Stimulated activated naive CD8-positive, alpha-beta T cell treated with anti-CD3 and anti-CD28 coated beads, Interleukin-15, Interleukin-2, amounts not matched to agents 100 U/mL and 50 U/mL, for 24 hours (primary cell): ENCODE results near the gene SPR.
"Not testable (repeated sequence)": the region's sequence is repeated elsewhere in the genome, so short reads cannot be mapped to it uniquely, and the experiment has no call there.

Experiments used
- ATAC-seq: fragments of 150-1000 bp; cut with Tn5 transposase; one replicate; pipeline ENCODE4 v1.10.0; 2021
- DNase-seq: peaks from one replicate; pipeline ENCODE4 v3.0.0; 2021

The SPR gene

DNA sequence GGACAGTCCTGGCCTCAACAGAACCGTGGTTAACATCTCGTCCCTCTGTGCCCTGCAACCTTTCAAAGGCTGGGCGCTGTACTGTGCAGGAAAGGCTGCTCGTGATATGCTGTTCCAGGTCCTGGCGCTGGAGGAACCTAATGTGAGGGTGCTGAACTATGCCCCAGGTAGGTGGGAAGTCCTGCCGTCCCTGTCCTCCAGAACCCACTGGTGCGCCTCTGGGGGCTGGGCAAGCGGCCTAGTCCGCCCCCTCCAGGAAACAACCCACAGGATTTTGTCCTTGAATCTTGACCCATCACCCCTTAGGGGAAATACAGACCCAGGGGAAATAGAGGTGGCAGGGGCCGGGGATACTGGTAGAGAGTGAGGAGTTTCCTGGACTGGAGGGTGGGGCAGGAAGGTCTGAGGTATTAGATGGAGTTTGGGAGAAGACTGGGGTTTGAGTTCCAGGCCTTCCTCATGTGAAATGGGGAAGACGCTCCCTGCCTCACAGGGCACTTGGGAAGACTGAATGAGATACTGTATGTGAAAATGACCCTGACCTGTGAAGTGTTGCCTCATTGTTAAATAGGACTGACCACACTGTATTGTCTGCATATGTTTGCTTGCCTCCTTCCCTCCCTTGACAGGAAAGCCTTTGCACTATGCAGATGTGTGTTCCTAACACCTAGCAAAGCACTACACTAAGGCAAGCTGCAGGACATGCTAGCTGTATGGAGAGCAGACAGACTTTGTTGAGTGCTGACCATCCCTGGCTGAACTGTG, 1.4 kb downstream of the SPR start:
- ATAC-seq (no peak), DNase-seq (no peak)

DNA sequence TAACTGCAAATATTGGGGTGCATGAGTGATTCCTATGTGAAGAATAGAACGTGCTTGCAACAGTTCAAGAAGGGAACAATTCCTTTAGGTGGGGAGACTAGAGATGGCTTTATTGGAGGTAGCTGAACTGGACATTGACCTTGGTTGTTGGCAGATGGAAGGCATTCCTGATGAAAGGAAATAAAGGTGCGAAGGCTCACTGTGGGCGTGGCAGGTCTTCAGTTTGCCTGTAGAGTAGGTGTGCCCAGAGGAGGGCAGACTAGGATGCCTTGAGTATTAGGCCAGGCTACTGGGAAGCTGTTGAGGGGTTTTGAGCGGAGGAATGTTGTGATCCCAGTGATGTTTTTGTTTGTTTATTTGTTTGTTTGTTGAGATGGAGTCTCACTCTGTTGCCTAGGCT, 2.8 kb downstream of the SPR start:
- ATAC-seq (no peak), DNase-seq (no peak)

DNA sequence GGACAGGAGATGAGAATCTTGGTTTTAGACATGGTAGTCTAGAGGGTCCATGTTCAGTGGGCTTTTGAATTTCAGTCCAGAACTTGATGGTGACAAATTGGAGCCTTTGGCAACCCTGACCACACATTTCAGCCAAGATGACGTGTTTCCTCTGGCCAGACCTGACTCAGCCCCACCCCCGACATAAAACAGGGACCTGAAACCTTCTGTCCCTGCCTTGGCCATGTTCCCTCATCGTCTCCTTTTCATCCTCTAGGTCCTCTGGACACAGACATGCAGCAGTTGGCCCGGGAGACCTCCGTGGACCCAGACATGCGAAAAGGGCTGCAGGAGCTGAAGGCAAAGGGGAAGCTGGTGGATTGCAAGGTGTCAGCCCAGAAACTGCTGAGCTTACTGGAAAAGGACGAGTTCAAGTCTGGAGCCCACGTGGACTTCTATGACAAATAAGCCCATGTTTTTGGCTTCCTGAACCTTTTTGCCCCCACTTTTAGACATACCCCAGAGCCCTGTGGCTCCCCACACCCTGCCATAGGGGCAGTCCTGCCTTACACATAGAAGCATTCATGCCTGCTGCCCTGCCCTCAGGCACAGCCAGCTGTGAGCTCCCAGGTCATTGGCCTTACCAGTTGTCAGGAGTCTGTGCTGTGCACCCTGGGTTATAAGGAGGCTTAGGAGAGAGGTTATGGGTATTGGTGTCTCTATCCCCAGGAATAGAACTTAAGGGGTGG, 4.0 kb downstream of the SPR start:
- no peak for ATAC-seq
- DNase-seq: no peak

- ATAC-seq: peak; percentile 80
- peak; percentile 63 for DNase-seq
These were observed 5.4 kb downstream of the SPR start for GRCh38 chr2:72892506-72893173.

GRCh38 chr2:72893594-72894319, 6.5 kb downstream of the SPR start:
- DNase-seq: peak; percentile 56

GRCh38 chr2:72894514-72894913, 7.3 kb downstream of the SPR start:
- ATAC-seq: no peak
- DNase-seq: no peak

More at GRCh38 chr2:72893594-72894319, 6.5 kb downstream of the SPR start:
- peak; percentile 54 for ATAC-seq

DNA sequence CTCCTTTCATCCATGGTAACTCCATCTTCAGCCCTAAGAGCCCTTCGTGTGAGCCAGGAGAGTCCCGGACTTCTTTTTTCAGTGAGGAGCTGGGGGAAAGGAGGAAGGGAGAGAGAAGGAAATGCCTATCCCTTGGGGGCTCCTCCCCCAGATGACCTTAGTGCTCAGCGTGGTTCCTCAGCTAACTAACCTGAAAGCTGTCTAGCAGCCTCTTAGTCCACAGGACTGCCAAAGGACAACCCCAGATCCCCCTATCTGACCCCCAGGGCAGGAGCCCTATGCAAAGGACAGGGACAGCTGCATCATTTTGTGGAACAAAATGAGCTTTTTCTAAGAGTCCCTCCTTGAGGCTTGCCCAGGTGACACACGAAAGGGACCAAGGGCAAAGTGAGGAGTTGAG, 7.9 kb downstream of the SPR start:
- ATAC-seq: no peak
- no peak for DNase-seq

GRCh38 chr2:72895759-72896281, 8.6 kb downstream of the SPR start:
- DNase-seq (no peak), ATAC-seq (no peak)

- no peak for DNase-seq
- no peak for ATAC-seq
These were observed 9.2 kb downstream of the SPR start for GRCh38 chr2:72896446-72896845.

DNA sequence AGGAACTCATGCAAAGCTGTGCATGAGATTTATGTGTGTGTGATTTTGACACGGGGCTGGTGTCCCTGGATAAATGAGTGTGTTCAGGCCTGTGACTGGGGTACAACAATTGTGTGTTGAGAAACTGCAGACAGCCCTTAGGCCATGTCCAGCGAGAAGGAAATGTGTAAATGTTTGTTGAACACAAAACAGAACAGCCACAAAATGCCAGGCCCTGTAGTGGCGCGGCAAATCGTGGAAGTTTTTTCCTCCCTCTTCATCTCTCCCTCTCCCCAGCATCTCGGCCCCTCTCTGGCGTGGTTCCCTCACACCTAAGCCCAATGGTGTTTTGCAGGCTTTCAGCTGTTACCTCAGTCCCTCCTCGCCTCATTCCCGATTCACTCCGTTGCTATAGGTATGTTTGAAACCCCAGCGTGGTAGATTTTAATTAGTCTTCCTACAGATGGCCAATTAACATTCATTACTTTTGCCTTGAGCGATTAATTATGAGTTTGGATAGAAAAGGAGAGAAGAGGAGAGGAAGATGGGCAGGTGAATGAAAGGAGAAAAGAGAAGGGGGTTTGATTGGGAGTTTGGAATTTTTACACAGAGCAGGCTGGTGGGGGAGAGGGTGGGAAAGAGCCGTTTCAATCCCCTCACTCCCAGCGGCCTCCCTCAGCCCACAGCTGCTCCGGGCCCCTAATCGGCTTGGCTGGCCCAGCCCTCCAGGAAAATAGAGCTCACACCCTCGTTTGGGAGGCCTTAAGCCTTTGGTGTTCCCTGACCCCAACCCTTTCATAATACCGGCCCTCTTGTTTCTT, 10.8 kb downstream of the SPR start:
- ATAC-seq (no peak), DNase-seq (no peak)

- DNase-seq: no peak
- ATAC-seq: no peak
These were observed 11.3 kb downstream of the SPR start for GRCh38 chr2:72898585-72898906.

DNA sequence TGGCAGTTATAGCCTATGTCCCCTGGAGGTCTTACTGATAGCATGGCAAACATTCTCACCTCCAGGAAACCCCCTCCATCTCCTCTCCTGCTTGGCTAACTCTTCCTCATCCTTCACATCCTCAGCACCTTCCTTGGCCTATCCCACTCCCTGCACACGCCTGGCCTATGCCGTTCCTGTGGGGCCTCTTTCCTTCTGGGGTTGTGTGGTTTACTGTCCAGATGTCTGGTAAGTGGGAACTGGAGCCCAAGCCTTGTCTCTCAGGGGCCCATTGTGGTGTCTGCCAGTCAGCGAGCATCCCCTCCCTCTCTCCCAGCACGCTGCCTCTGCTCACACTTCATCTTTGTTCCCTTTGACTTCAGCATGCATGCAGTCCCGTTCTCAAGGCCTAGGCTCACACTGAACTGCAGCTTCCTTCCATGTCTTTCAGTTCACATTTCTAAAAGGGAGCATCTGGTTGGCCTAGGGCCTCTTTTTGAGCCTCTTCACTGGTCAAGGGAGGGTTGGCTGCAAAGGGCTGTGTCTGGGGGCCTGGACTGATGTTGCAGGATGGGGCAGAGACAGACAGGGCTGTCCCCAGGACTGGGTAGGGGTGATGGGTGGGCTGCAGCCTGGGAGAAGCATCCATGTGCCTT, 13.1 kb downstream of the SPR start:
- ATAC-seq (no peak), DNase-seq (no peak)

DNA sequence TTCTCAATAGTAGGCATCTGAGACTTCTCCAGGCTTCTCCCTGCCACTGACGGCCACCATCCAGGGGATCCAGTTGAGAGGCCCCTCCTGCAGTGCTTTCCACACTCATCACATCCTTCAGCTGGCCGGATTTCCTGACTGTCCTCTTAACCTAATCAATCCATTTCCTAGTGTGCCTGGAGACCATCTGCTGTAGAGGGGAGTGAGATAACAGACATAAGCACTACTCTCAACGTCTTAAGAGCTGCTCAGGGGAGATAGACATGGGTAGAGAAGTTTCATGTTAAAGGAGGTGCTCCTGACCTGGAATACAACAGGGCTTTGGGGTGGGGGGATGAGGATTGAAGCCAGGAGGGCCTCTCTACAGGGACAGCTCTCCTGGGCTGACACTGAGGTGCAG, 14.2 kb downstream of the SPR start:
- DNase-seq (no peak), ATAC-seq (no peak)

- ATAC-seq, DNase-seq: not testable (repeated sequence)
These were observed 20.2 kb downstream of the SPR start for GRCh38 chr2:72907369-72907768.

DNA sequence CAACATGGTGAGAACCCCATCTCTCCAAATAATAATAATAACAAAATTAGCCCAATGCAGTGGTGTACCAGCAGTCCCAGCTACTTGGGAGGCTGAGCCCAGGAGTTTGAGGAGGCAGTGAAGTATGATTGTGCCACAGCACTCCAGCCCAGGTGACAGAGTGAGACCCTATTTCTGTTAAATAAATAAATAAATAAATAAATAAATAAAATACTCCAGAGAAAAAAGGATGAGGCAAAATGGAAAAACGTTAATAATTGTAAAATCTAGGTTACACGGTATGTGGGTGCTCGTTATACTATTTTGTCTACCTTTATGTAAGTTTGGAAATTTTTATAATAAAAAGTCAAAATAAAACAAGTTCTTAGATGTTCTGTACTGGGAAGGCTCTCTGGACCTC, 21.5 kb downstream of the SPR start:
- DNase-seq (no peak), ATAC-seq (no peak)

DNA sequence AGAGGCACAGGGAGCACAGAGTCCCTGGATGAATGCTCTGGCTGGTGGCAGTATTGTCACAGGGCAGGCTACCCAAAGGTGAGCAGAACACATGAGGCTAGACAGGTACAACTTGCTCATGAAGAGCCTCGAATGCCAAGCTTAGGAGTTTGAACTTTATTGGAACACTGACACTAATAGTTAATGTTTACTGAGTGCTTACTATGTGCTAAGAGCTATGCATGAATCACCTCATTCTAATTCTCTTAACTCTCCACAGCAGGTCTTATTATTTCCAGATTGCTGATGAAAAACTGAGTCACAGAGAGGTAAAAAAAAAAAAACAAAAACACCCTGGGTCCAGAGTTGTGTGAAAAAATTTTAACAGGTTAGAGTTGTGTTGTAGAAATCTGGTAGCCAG, 24.0 kb downstream of the SPR start:
- ATAC-seq (no peak), DNase-seq (no peak)

GRCh38 chr2:72913486-72914205, 26.4 kb downstream of the SPR start:
- ATAC-seq (no peak), DNase-seq (no peak)

GRCh38 chr2:72914206-72914559, 27.0 kb downstream of the SPR start:
- ATAC-seq (no peak), DNase-seq (no peak)

GRCh38 chr2:72914589-72915319, 27.5 kb downstream of the SPR start:
- ATAC-seq: no peak
- DNase-seq: no peak
